GM12864 (cell line): ENCODE measurements around the gene CENPS.

ENCODE experiments used
- DNase-seq: peaks from one replicate; pipeline ENCODE4 v3.0.0-alpha.2; 2011; ENCODE audit warnings: low read depth
- H3K4me3 ChIP-seq: 2 replicates; pipeline ENCODE4 v1.5.1; 2011; ENCODE audit warnings: mild to moderate bottlenecking, low read depth, low read length, control low read depth
- CTCF ChIP-seq: IDR thresholded peaks from 2 replicates; pipeline ENCODE4 v1.5.1; 2011; ENCODE audit warnings: low read depth, mild to moderate bottlenecking, moderate library complexity, low read length, control low read depth, inconsistent platforms; ENCODE audit errors: missing control alignments

CENPS gene

GRCh38 chr1:10432910-10433700 lies 2.9 kb downstream of the CENPS start:
- no peak for DNase-seq
- TF ChIP-seq CTCF, result no peak
- no peak overlapping the region for H3K4me3 ChIP-seq

GRCh38 chr1:10433790-10434189 lies 3.6 kb downstream of the CENPS start:
- H3K4me3 ChIP-seq, result no peak overlapping the region
- no peak for TF ChIP-seq CTCF
- DNase-seq, result no peak

GRCh38 chr1:10434590-10434989 lies 4.4 kb downstream of the CENPS start:
- no peak overlapping the region for H3K4me3 ChIP-seq
- no peak for DNase-seq
- no peak for TF ChIP-seq CTCF

GRCh38 chr1:10437052-10437451 lies 6.8 kb downstream of the CENPS start:
- H3K4me3 ChIP-seq, result no peak overlapping the region
- TF ChIP-seq CTCF, result no peak
- DNase-seq, result no peak

- no peak for TF ChIP-seq CTCF
- no peak for DNase-seq
- no peak overlapping the region for H3K4me3 ChIP-seq
These were observed 8.5 kb downstream of the CENPS start for GRCh38 chr1:10438677-10439163.

- DNase-seq, result no peak
- no peak for TF ChIP-seq CTCF
- no peak overlapping the region for H3K4me3 ChIP-seq
These were observed 10.1 kb downstream of the CENPS start for GRCh38 chr1:10440305-10440704.

GRCh38 chr1:10440794-10441193 lies 10.6 kb downstream of the CENPS start:
- no peak for DNase-seq
- no peak for TF ChIP-seq CTCF
- H3K4me3 ChIP-seq, result no peak overlapping the region
